WTC11 (cell line): ENCODE data around the gene MORN5.

ENCODE experiments used
- CREM ChIP-seq: sonication (generic); formaldehyde crosslinking; IDR thresholded peaks from 2 replicates; pipeline ENCODE4 v1.8.1; 2022; ENCODE audit warnings: mild to moderate bottlenecking, missing genetic modification reagents, moderate library complexity
- FOXK1 ChIP-seq: sonication (generic); formaldehyde crosslinking; IDR thresholded peaks from 2 replicates; pipeline ENCODE4 v1.8.0; 2022; ENCODE audit warnings: mild to moderate bottlenecking, moderate library complexity, missing genetic modification reagents
- JAZF1 ChIP-seq: fragments of 250-450 bp; sonication (Bioruptor Pico); IDR thresholded peaks from 2 replicates; pipeline ENCODE4 v1.9.0; 2021; ENCODE audit warnings: moderate library complexity, mild to moderate bottlenecking, inconsistent platforms
- JUN ChIP-seq: sonication (generic); formaldehyde crosslinking; IDR thresholded peaks from 2 replicates; pipeline ENCODE4 v1.8.0; 2023; ENCODE audit warnings: mild to moderate bottlenecking, missing genetic modification reagents
- NFATC4 ChIP-seq: fragments of 250-450 bp; sonication (Bioruptor Pico); IDR thresholded peaks from 2 replicates; pipeline ENCODE4 v1.9.0; 2021; ENCODE audit warnings: mild to moderate bottlenecking
- NR2C2 ChIP-seq: sonication (generic); formaldehyde crosslinking; IDR thresholded peaks from 2 replicates; pipeline ENCODE4 v1.8.0; 2022; ENCODE audit warnings: mild to moderate bottlenecking, missing genetic modification reagents
- NR3C1 ChIP-seq: sonication (generic); formaldehyde crosslinking; conservative IDR thresholded peaks from 2 replicates; pipeline ENCODE4 v1.8.1; 2023; ENCODE audit warnings: low read depth, mild to moderate bottlenecking, missing genetic modification reagents
- RORB ChIP-seq: fragments of 250-450 bp; sonication (Bioruptor Pico); IDR thresholded peaks from 2 replicates; pipeline ENCODE4 v1.9.0; 2021; ENCODE audit warnings: mild to moderate bottlenecking
- TCF7 ChIP-seq: sonication (generic); formaldehyde crosslinking; IDR thresholded peaks from 2 replicates; pipeline ENCODE4 v1.8.0; 2022; ENCODE audit warnings: mild to moderate bottlenecking, low read depth, missing genetic modification reagents, moderate library complexity
- TEAD1 ChIP-seq: sonication (generic); formaldehyde crosslinking; IDR thresholded peaks from 2 replicates; pipeline ENCODE4 v1.8.0; 2022; ENCODE audit warnings: mild to moderate bottlenecking, missing genetic modification reagents
- TF ChIP-seq, protein P1 (sequence below): fragments of 200-600 bp; IDR thresholded peaks from 2 replicates; pipeline ENCODE4 v1.8.0; 2022; ENCODE audit warnings: antibody characterized with exemption
- TF ChIP-seq, protein P2 (sequence below): sonication (generic); formaldehyde crosslinking; IDR thresholded peaks from 2 replicates; pipeline ENCODE4 v1.8.0; 2022; ENCODE audit warnings: mild to moderate bottlenecking, missing genetic modification reagents
- TF ChIP-seq, protein P3 (sequence below): sonication (generic); formaldehyde crosslinking; IDR thresholded peaks from 2 replicates; pipeline ENCODE4 v1.8.0; 2022; ENCODE audit warnings: mild to moderate bottlenecking, missing genetic modification reagents
- TF ChIP-seq, protein P4 (sequence below): sonication (generic); formaldehyde crosslinking; IDR thresholded peaks from 2 replicates; pipeline ENCODE4 v1.8.1; 2023; ENCODE audit warnings: mild to moderate bottlenecking, missing genetic modification reagents

DNA sequence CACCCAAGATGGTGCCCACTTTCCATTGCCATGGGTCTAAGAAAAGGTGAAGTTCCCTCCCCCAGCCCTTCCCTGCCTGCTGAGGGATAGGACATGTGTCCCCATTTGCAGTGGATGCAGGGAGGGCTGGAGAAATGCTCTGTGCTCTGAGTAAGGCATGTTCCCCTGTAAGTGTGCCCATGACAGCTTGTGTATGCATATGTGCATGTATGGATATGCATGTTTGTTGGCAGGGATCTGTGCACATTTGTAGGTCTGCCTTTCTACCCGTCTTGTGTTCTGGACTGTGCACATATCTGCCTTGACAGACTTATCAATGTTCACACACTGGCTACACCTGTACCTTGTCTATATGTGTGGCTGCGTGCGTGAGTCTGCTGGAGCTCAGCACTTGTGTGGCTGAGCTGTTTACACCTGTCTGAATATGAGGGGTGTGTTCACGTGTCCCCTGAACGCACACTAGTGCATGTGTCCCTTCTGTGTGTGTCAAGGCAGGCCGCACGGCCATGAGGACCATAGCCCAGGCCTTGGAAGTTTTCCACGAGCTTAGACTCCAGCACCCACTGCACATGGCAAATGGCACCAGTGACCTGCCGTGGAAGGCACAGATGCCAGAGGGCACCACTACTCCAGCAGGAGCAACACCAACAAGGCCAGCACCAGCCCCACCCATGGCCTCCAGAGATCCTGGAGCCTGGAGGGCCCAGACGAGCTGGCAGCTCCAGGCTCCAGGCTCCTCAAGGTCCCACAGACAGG is 39.2 kb upstream of the MORN5 start:
- TF ChIP-seq, protein P1, sequence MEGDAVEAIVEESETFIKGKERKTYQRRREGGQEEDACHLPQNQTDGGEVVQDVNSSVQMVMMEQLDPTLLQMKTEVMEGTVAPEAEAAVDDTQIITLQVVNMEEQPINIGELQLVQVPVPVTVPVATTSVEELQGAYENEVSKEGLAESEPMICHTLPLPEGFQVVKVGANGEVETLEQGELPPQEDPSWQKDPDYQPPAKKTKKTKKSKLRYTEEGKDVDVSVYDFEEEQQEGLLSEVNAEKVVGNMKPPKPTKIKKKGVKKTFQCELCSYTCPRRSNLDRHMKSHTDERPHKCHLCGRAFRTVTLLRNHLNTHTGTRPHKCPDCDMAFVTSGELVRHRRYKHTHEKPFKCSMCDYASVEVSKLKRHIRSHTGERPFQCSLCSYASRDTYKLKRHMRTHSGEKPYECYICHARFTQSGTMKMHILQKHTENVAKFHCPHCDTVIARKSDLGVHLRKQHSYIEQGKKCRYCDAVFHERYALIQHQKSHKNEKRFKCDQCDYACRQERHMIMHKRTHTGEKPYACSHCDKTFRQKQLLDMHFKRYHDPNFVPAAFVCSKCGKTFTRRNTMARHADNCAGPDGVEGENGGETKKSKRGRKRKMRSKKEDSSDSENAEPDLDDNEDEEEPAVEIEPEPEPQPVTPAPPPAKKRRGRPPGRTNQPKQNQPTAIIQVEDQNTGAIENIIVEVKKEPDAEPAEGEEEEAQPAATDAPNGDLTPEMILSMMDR = no peak
- TF ChIP-seq NR2C2 = no peak
- TF ChIP-seq, protein P2, sequence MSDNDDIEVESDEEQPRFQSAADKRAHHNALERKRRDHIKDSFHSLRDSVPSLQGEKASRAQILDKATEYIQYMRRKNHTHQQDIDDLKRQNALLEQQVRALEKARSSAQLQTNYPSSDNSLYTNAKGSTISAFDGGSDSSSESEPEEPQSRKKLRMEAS (CRISPR knock-in tag) = no peak
- TF ChIP-seq JUN (CRISPR knock-in tag) = no peak
- TF ChIP-seq, protein P3, sequence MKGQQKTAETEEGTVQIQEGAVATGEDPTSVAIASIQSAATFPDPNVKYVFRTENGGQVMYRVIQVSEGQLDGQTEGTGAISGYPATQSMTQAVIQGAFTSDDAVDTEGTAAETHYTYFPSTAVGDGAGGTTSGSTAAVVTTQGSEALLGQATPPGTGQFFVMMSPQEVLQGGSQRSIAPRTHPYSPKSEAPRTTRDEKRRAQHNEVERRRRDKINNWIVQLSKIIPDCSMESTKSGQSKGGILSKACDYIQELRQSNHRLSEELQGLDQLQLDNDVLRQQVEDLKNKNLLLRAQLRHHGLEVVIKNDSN = no peak
- TF ChIP-seq JAZF1 (CRISPR knock-in tag) = no peak
- TF ChIP-seq TCF7 (CRISPR knock-in tag) = no peak
- no peak for TF ChIP-seq NFATC4
- TF ChIP-seq, protein P4, sequence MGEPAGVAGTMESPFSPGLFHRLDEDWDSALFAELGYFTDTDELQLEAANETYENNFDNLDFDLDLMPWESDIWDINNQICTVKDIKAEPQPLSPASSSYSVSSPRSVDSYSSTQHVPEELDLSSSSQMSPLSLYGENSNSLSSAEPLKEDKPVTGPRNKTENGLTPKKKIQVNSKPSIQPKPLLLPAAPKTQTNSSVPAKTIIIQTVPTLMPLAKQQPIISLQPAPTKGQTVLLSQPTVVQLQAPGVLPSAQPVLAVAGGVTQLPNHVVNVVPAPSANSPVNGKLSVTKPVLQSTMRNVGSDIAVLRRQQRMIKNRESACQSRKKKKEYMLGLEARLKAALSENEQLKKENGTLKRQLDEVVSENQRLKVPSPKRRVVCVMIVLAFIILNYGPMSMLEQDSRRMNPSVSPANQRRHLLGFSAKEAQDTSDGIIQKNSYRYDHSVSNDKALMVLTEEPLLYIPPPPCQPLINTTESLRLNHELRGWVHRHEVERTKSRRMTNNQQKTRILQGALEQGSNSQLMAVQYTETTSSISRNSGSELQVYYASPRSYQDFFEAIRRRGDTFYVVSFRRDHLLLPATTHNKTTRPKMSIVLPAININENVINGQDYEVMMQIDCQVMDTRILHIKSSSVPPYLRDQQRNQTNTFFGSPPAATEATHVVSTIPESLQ (CRISPR knock-in tag) = no peak
- no peak for TF ChIP-seq TEAD1 (CRISPR knock-in tag)
- no peak for TF ChIP-seq FOXK1
- no peak for TF ChIP-seq NR3C1 (CRISPR knock-in tag)
- TF ChIP-seq CREM (CRISPR knock-in tag) = no peak
- TF ChIP-seq RORB (CRISPR knock-in tag) = no peak
